SKM-1 treated with dmso at 0.1 percent for 144 hours (cell line): ENCODE results near the gene IFIT1.
A peak's percentile ranks its signal among the peaks of the same experiment; 100 is the strongest.
"Not testable (repeated sequence)": the region's sequence is repeated elsewhere in the genome, so short reads cannot be mapped to it uniquely, and the experiment has no call there.

ENCODE experiments used
- DNase-seq: peaks from one replicate; lab custom pipeline; 2025; ENCODE audit not compliant: unreplicated experiment; lab: John Stamatoyannopoulos, UW

The IFIT1 gene, protein sequence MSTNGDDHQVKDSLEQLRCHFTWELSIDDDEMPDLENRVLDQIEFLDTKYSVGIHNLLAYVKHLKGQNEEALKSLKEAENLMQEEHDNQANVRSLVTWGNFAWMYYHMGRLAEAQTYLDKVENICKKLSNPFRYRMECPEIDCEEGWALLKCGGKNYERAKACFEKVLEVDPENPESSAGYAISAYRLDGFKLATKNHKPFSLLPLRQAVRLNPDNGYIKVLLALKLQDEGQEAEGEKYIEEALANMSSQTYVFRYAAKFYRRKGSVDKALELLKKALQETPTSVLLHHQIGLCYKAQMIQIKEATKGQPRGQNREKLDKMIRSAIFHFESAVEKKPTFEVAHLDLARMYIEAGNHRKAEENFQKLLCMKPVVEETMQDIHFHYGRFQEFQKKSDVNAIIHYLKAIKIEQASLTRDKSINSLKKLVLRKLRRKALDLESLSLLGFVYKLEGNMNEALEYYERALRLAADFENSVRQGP

DNA sequence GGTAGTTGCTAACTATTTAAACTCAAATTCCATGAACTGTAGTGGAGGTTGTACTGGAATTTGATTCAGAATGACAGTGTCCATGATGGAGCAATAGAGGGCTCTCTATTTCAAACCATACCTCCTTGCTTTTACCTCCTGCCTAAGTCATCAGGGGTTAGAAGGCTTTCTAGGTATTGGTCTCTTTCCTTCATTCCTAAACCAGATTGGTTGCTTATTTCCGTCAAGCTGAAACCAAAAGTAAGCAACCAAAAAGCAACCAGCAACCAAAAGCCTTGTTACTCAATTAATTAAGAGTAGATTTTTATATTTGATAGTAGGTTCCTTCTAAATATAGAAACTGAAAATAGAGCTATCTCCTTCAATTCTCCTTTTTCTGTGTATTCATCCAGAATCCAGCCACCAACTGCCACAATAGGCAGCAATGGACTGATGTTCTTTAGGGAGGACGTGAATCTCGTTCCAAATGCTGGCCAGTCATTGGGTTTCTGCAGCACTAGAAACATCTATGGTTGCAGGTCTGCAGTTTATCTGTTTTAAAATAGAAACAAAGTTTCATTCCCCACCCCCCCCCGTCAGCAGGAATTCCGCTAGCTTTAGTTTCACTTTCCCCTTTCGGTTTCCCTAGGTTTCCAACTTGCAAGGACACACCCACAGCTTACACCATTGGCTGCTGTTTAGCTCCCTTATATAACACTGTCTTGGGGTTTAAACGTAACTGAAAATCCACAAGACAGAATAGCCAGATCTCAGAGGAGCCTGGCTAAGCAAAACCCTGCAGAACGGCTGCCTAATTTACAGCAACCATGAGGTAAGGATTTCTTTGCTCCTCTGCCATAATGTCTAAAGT, at the start of gene IFIT1:
Gene IFIT1, plus strand, starts transcription at position 717 of the 850 bp plus-strand sequence. Its CDS starts 90 bp downstream, at position 807.
- peak; percentile 24 for DNase-seq

GRCh38 chr10:89343089-89343767, 49.2 kb upstream of the IFIT1 start:
- no peak for DNase-seq

DNA sequence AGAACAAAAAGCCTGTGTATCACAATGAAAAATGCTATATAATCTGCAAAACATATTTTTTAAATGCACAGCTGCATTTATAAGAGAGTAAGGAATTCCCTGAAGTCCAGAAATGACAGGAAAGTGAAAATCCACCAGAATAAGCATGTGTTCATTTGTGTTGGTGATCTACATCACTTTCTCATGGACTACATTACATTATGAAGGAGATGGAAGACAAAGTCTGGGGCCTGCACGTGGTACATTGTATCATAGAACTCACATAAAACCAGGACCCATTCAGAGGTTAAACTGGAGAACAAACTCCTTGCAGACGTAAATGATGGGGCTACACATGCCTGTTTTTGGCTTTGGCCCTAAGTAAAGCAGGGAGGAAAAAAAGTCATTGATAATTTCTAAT, 48.3 kb upstream of the IFIT1 start:
- no peak for DNase-seq

GRCh38 chr10:89345367-89346000, 46.9 kb upstream of the IFIT1 start:
- no peak for DNase-seq

DNA sequence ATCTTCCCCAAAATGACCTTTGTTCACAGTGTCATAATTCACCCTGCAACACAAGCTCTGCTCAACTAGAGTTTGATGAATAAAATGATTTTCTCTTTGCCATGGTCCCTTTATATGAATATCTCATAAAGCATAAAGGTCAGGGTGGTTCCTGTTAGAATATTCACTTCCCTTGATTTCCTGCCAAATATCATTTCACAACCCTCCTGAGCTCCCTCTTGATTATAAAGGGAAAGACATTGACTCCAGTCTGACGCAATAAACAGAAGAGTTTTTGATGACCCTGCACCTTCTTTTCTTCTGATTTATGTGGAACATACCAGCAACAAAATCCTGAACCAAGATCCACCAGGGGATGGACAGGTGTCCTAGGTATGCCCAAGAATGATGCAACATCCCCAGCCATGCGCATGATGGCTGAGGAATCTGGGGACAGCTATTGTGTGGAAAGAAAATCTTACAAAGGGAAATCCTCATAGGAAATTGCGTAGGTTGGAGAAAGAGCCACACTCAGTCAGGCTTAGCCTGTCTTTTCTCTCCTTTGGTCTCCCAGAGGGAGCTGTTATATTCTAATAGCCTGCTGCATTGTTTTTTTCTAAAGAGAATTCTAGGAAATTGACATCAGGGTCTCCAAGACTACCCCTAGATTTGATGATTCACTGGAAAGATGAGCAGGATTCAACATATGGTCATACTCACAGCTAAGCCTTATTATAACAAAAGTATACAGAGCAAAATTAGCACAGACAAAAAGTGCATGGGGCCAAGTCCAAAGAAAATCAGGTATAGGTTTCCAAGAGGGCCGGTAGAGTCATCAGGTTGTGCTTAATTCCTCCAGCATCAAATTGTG, 45.8 kb upstream of the IFIT1 start:
- peak; percentile 36 for DNase-seq

DNA sequence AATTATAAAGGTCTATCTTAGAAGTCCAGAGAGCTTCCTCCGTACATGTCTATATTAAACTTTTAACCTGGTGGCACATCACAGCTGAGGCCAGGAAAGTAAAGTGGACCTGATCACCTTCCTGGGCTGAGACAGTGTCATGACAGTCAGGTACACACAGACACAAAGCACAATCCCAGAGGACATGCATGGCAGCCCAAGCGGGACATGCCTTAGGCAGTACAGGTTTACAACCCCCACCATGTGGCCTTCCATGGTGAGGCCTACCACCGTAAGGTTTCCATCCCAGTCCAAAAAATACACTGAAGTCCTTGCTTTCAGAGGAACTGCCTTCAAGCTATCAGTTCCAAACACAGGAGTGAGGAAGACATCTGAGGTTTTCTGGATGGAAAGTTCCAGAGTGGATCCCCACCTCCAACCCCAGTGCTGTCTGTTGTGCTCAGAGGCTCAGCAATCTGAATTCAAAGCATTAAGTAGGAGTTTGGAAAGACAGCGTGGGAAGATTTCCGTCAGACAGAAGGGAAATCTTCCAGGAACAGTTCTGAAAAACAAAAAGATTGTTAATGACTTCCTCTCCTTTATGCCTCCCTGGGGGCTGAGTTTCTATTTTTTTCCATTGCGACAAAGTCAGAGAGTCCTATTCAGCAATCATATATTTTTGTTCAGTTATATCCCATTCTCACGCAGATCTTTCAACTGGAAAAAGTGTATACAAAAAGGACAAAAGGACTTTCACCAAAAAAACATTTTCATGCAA, 44.5 kb upstream of the IFIT1 start:
- no peak for DNase-seq

GRCh38 chr10:89348481-89348880, 43.9 kb upstream of the IFIT1 start:
- no peak for DNase-seq

DNA sequence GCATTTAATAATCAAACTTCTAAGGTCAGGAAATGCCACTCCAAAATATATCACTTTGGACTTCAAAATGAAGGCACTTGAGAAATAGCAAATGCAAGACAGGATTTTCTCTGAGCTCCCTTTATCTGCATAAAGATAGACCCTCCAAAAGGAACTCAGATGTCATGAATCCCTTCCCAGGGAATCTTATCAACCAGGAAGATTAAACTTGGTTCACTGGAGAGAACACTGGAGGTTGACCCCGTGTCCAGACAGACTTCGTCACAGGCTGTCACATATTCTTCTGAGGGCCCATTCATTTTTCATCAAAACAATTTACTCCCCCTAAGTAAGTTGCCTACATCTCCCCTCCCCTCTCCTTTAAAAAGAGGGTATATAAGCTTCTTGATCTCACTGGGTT, 43.4 kb upstream of the IFIT1 start:
- DNase-seq, result no peak

DNA sequence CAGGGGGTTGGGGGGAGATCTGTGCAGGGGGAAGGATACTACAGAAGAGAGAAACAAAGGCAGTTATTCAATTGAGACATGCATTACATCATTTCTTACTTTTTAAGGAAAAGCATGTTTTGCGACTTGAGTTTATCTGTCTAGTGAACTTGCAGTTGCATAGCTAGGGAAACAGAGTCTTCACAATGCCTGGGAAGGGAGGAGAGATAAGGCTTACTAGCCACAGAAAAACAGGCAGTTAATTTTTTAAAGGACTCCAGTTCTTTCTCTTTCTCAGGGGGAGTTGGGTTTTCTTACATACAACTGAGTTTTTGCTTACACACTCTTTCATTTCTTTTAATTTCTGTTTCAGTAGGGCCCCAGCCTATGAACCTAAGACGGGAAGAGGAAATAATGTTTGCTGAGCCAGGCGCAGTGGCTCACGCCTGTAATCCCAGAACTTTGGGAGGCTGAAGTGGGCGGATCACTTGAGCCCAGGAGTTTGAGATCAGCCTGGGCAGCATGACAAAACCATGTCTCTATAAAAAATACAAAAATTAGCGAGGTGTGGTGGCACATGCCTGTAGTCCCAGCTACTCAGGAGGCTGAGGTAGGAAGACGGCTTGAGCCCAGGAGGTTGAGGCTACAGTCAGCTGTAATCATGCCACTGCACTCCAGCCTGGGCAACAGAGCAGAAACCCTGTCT, 41.6 kb upstream of the IFIT1 start:
- DNase-seq, result not testable (repeated sequence)

- DNase-seq, result no peak
These were observed 41.0 kb upstream of the IFIT1 start for GRCh38 chr10:89351412-89351779.

- no peak for DNase-seq
These were observed 40.4 kb upstream of the IFIT1 start for GRCh38 chr10:89351780-89352597.

DNA sequence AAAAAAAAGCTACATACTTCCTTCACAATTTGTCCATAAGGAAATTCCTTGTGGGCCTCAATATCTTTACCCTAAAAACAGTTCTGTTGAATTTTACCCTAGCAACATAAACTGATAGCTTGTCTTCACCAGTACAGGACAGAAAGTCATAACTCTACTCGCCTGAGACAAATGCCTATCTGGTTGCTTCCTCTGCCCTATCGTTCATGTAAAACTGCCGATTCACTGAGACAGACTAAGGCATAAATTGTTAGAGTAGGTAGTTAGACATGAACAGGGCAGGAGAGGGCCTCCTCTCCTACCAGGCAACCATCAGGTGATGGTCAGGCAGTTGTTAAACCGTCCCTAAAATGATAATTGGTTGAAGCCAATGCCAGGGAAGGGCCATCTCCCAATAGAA, 39.6 kb upstream of the IFIT1 start:
- DNase-seq, result no peak

DNA sequence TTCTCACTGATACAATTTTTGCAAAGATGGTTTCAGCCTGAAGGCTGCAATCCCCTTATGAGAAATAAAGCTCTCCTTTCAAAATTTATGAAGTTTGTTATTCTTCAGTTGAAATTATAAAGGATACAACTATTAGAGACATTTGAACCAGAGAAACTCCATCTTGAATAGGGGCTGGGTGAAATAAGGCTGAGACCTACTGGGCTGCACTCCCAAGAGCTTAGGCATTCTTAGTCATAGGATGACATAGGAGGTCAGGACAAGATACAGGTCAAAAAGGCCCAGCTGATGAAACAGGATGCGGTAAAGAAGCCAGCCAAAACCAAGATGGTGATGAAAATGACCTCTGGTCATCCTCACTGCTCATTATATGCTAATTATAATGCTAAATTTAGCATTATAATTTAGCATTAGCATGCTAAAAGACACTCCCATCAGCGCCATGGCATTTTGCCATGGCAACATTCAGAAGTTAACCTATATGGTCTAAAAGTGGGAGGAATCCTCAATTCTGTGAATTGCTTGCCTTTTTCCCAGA, 37.0 kb upstream of the IFIT1 start:
- no peak for DNase-seq

DNA sequence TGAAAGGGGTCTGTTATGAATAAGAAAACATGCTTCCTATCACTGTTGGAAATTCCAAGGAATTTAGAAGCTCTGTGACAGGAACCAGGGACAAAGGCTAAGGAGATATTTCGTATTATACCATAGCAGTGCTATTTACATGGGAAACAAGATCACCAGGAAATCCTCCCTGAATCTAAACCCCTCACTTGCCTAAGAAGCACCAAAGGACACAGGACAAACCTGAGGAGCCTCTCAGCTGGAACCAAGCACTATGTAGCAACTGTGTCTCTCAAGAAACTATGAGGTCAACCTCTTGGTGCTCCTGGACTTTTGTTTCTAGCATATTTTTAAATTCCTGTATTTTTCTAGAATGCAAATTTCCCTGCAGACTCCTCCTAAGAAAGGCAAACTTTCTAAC, 35.3 kb upstream of the IFIT1 start:
- no peak for DNase-seq

GRCh38 chr10:89357975-89358374, 34.4 kb upstream of the IFIT1 start:
- no peak for DNase-seq

DNA sequence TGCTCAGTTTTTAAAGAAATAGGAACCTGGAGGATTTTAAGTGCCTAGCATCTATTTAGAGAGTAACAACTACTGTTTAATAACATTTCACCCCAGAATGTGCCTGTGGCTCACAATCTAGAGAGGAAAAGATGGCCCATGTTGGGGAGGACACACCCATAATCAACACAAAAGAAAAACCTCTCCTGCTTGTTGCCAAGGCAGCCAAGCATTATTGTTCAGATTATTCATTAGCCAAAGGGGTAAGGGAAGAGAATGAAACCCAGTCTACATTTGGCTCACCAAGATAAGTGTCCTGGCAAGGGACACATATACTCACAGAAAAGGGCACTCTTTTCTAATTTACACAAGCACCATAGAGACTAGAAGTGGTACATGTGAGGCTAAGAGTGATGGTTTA, 32.3 kb upstream of the IFIT1 start:
- DNase-seq, result no peak

GRCh38 chr10:89362929-89363328, 29.5 kb upstream of the IFIT1 start:
- DNase-seq, result no peak
